CD14-positive monocyte (primary cell): ENCODE results near the gene TTC16. TPM values are rescaled to one million over a fixed set of nuclear protein-coding genes. Genes with fewer than 3 reads are reported as not detected.

Source experiments
- DNase-seq, 3 donors: peaks; one replicate each; pipeline ENCODE4 v3.0.0-alpha.2; 2011 to 2022
- H2AFZ ChIP-seq: 2 replicates; pipeline ENCODE4 v1.6.0; 2012; ENCODE audit warnings: mild to moderate bottlenecking, low read depth, low read length, inconsistent platforms; ENCODE audit not compliant: insufficient read depth, poor library complexity, severe bottlenecking
- H3K27ac ChIP-seq, 2 donors: 1 replicate in 1 of 2; 2 replicates in 1 of 2; pipeline ENCODE4 v1.5.1; 2012 to 2013; ENCODE audit warnings: low read length in 2 of 2, control low read depth in 1 of 2, inconsistent platforms in 1 of 2, low read depth in 1 of 2, mild to moderate bottlenecking in 1 of 2
- H3K27me3 ChIP-seq, 2 donors: one replicate each; pipeline versions ENCODE4 v1.6.0 to v1.6.1; 2011 to 2013; ENCODE audit warnings: low read length in 2 of 2; ENCODE audit not compliant: control insufficient read depth in 2 of 2, insufficient read depth in 2 of 2
- H3K36me3 ChIP-seq, 2 donors: replicated peaks in 1 of 2; 1 replicate in 1 of 2; 2 replicates in 1 of 2; pipeline versions ENCODE4 v1.5.1 to v1.6.1; 2012 to 2013; ENCODE audit warnings: low read length in 2 of 2, control low read depth in 1 of 2, inconsistent platforms in 1 of 2, mild to moderate bottlenecking in 1 of 2; ENCODE audit not compliant: insufficient read depth in 2 of 2, control insufficient read depth in 1 of 2
- H3K4me1 ChIP-seq, 2 donors: 1 replicate in 1 of 2; 2 replicates in 1 of 2; pipeline versions ENCODE4 v1.5.1 to v1.6.1; 2012 to 2013; ENCODE audit warnings: low read length in 2 of 2, control low read depth in 1 of 2, inconsistent platforms in 1 of 2, mild to moderate bottlenecking in 1 of 2, moderate library complexity in 1 of 2; ENCODE audit not compliant: insufficient read depth in 2 of 2, control insufficient read depth in 1 of 2
- H3K4me2 ChIP-seq: replicated peaks from 2 replicates; pipeline ENCODE3; 2012; ENCODE audit warnings: low read length, moderate library complexity, mild to moderate bottlenecking; ENCODE audit not compliant: poor library complexity, severe bottlenecking; ENCODE audit errors: extremely low read depth
- H3K4me3 ChIP-seq, 3 experiments: fragments of 200-600 bp in 1 of 3; sonication (generic) in 1 of 3; replicated peaks in 1 of 3; 1 replicate in 2 of 3; 2 replicates in 1 of 3; pipeline ENCODE4 v1.5.1; 2011 to 2013; ENCODE audit warnings: low read length in 3 of 3, mild to moderate bottlenecking in 3 of 3, control low read depth in 2 of 3, low read depth in 2 of 3, inconsistent platforms in 1 of 3, moderate library complexity in 1 of 3
- H3K79me2 ChIP-seq: 2 replicates; pipeline ENCODE4 v1.6.0; 2012; ENCODE audit warnings: mild to moderate bottlenecking, control low read depth, inconsistent platforms, low read length, moderate library complexity; ENCODE audit not compliant: insufficient read depth
- H3K9ac ChIP-seq: 2 replicates; pipeline ENCODE4 v1.6.0; 2017; ENCODE audit warnings: low read length, mild to moderate bottlenecking; ENCODE audit not compliant: insufficient read depth, poor library complexity, severe bottlenecking
- H3K9me3 ChIP-seq, 2 donors: replicated peaks in 1 of 2; 1 replicate in 1 of 2; 2 replicates in 1 of 2; pipeline versions ENCODE4 v1.5.1 to v1.6.1; 2012 to 2013; ENCODE audit warnings: low read length in 2 of 2, control low read depth in 1 of 2; ENCODE audit not compliant: control insufficient read depth in 1 of 2, insufficient read depth in 1 of 2
- H4K20me1 ChIP-seq: 2 replicates; pipeline ENCODE4 v1.6.0; 2012; ENCODE audit warnings: mild to moderate bottlenecking, low read length, control low read depth, moderate library complexity; ENCODE audit not compliant: insufficient read depth
- H3K27ac Mint-ChIP-seq, 7 donors: one replicate each; pipeline ENCODE4 v1.8.0; 2020; ENCODE audit warnings: mild to moderate bottlenecking in 7 of 7, mixed read lengths in 7 of 7, moderate library complexity in 6 of 7, inconsistent platforms in 2 of 7
- H3K27me3 Mint-ChIP-seq, 3 donors: one replicate each; pipeline ENCODE4 v1.8.0; 2021 to 2022; ENCODE audit warnings: low read depth in 3 of 3, mild to moderate bottlenecking in 3 of 3, mixed read lengths in 3 of 3, moderate library complexity in 3 of 3, inconsistent platforms in 1 of 3
- H3K36me3 Mint-ChIP-seq, 2 donors: one replicate each; pipeline ENCODE4 v1.8.0; 2020; ENCODE audit warnings: mixed read lengths in 2 of 2, inconsistent platforms in 1 of 2, mild to moderate bottlenecking in 1 of 2
- H3K4me1 Mint-ChIP-seq: one replicate; pipeline ENCODE4 v1.8.0; 2020; ENCODE audit warnings: mild to moderate bottlenecking, mixed read lengths
- H3K4me3 Mint-ChIP-seq, 2 donors: one replicate each; pipeline ENCODE4 v1.8.0; 2020; ENCODE audit warnings: mild to moderate bottlenecking in 2 of 2, mixed read lengths in 2 of 2, moderate library complexity in 1 of 2
- H3K9me3 Mint-ChIP-seq, 7 donors: one replicate each; pipeline ENCODE4 v1.8.0; 2020 to 2022; ENCODE audit warnings: mixed read lengths in 7 of 7, mild to moderate bottlenecking in 6 of 7, moderate library complexity in 6 of 7, inconsistent platforms in 2 of 7
- CTCF ChIP-seq: fragments of 200-600 bp; IDR thresholded peaks from one replicate; pipeline ENCODE4 v1.8.0; 2022; ENCODE audit warnings: antibody characterized with exemption, mild to moderate bottlenecking
- WGBS: methylation state at CpG from one replicate; pipeline ENCODE4 v1.1.5; 2013; ENCODE audit warnings: missing lambda C conversion rate; ENCODE audit not compliant: insufficient coverage; 5-methylcytosine and 5-hydroxymethylcytosine counted together
- intact Hi-C, 2 donors: fragments of 100-400 bp; cut with micrococcal nuclease; formaldehyde crosslinking; loops; one replicate each; pipeline versions ENCODE4 v1.15.0 to v1.15.1; 2023
- polyA plus RNA-seq, 3 donors: library from polyadenylated mRNA; depleted of rRNA in 1 of 3; unstranded in 2 of 3; stranded (reverse) in 1 of 3; fragments of 300-500 nt in 2 of 3; fragments of >200 nt in 1 of 3; fragmentation: Illumina TruSeq in 2 of 3; gene quantifications; 1 replicate in 2 of 3; 2 replicates in 1 of 3; pipeline ENCODE4 v1.2.3, GENCODE V29; 2012 to 2021

Gene TTC16
- polyA plus RNA-seq, 3 donors: 0.04 TPM; not detected in 2

GRCh38 chr9:127673234-127673633 lies 42.6 kb upstream of the TTC16 start:
- Histone ChIP-seq H3K9me3 (no peaks in the 10 kb centered on the region), H3K9ac (no peak overlapping the region), H3K27me3 (no peaks in the 10 kb centered on the region), H4K20me1 (no peaks in the 10 kb centered on the region), H3K4me2 (no peak overlapping the region), H2AFZ (no peak overlapping the region), H3K79me2 (no peaks in the 10 kb centered on the region), H3K4me3 (no peak overlapping the region), H3K27ac (no peak overlapping the region), H3K4me1 (no peaks in the 10 kb centered on the region), H3K36me3 (no peaks in the 10 kb centered on the region)
- intact Hi-C loops: no loop called here
- 100% methylated on average over 1 of the region's 7 CpGs for WGBS
- no peak overlapping the region for H3K4me3 Mint-ChIP-seq
- H3K27me3 Mint-ChIP-seq: peaks cover 0 to 2% (median 1%) of the 10 kb centered on the region in 3 donors
- no peaks in the 10 kb centered on the region for H3K9me3 Mint-ChIP-seq
- no peaks in the 10 kb centered on the region for H3K4me1 Mint-ChIP-seq
- no peak for DNase-seq
- no peak overlapping the region for H3K27ac Mint-ChIP-seq
- TF ChIP-seq CTCF: no peak
- no peaks in the 10 kb centered on the region for H3K36me3 Mint-ChIP-seq

DNA sequence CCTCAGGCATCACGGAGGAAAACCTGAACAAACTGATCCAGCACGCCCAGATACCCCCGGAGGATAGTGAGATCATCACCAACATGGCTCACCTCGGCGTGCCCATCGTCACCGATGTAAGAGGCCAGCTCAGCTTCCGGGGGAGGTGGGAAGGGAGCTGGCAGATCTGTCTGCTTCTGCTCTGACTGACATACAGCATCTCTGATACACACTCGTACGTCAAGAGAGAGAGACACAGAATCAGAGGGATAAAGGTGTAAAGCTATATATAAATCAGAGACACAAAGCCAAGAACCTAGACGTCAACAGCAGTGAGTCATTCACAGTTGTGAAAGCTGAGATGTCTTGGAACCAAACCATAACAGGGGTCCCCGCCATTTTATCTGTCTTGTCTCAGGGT lies 39.2 kb upstream of the TTC16 start:
- no peak overlapping the region for H3K9ac ChIP-seq
- Mint-ChIP-seq H3K4me1 (no peaks in the 10 kb centered on the region), H3K9me3 (no peaks in the 10 kb centered on the region), H3K27me3 (peaks cover 0 to 3% (median 0%) of the 10 kb centered on the region in 3 donors), H3K4me3 (no peak overlapping the region), H3K36me3 (no peaks in the 10 kb centered on the region), H3K27ac (no peak overlapping the region)
- H3K27me3 ChIP-seq: no peaks in the 10 kb centered on the region
- 100% methylated on average over 2 of the region's 12 CpGs for WGBS
- no peaks in the 10 kb centered on the region for H3K79me2 ChIP-seq
- DNase-seq: no peak
- no peak for TF ChIP-seq CTCF
- H3K4me3 ChIP-seq: no peak overlapping the region
- H3K27ac ChIP-seq: no peak overlapping the region
- no peak overlapping the region for H2AFZ ChIP-seq
- H3K4me2 ChIP-seq: no peak overlapping the region
- no peaks in the 10 kb centered on the region for H3K9me3 ChIP-seq
- intact Hi-C loops: no loop called here
- no peaks in the 10 kb centered on the region for H4K20me1 ChIP-seq
- no peaks in the 10 kb centered on the region for H3K4me1 ChIP-seq
- H3K36me3 ChIP-seq: no peaks in the 10 kb centered on the region
